Effector memory CD4-positive, alpha-beta T cell (primary cell): ENCODE results near the gene ADSS1.

Experiments used
- DNase-seq, 3 donors: peaks; one replicate each; pipeline ENCODE4 v3.0.0-alpha.2; 2020
- H3K27ac ChIP-seq: 2 replicates; pipeline ENCODE4 v1.7.0; 2013; ENCODE audit warnings: mild to moderate bottlenecking, low read length, moderate library complexity; ENCODE audit not compliant: insufficient read depth, poor library complexity, severe bottlenecking
- H3K27me3 ChIP-seq: replicated peaks from 2 replicates; pipeline ENCODE4 v1.7.0; 2013; ENCODE audit warnings: mild to moderate bottlenecking, low read length; ENCODE audit not compliant: insufficient read depth, control insufficient read depth, poor library complexity, severe bottlenecking
- H3K36me3 ChIP-seq: 2 replicates; pipeline ENCODE4 v1.7.0; 2013; ENCODE audit warnings: mild to moderate bottlenecking, low read length, moderate library complexity; ENCODE audit not compliant: control insufficient read depth, insufficient read depth
- H3K4me1 ChIP-seq: 2 replicates; pipeline ENCODE4 v1.7.0; 2013; ENCODE audit warnings: low read length, mild to moderate bottlenecking; ENCODE audit not compliant: control insufficient read depth, insufficient read depth, poor library complexity, severe bottlenecking
- H3K4me3 ChIP-seq: 2 replicates; pipeline ENCODE4 v1.7.0; 2013; ENCODE audit warnings: low read length, low read depth, mild to moderate bottlenecking; ENCODE audit not compliant: insufficient read depth, poor library complexity, severe bottlenecking
- H3K9me3 ChIP-seq: 2 replicates; pipeline ENCODE4 v1.7.0; 2013; ENCODE audit warnings: mild to moderate bottlenecking, low read length, moderate library complexity; ENCODE audit not compliant: control insufficient read depth

The ADSS1 gene

GRCh38 chr14:104776481-104776880 lies 52.5 kb downstream of the ADSS1 start:
- Histone ChIP-seq H3K4me1 (no peaks in the 10 kb centered on the region), H3K27ac (no peak overlapping the region), H3K4me3 (no peak overlapping the region), H3K27me3 (no peaks in the 10 kb centered on the region), H3K36me3 (peaks cover 31% of the 10 kb centered on the region), H3K9me3 (no peaks in the 10 kb centered on the region)
- no peak for DNase-seq

GRCh38 chr14:104776961-104777807 lies 53.2 kb downstream of the ADSS1 start:
- no peak overlapping the region for H3K27ac ChIP-seq
- H3K9me3 ChIP-seq = no peaks in the 10 kb centered on the region
- no peaks in the 10 kb centered on the region for H3K4me1 ChIP-seq
- H3K36me3 ChIP-seq = peaks cover 24% of the 10 kb centered on the region
- H3K4me3 ChIP-seq = no peak overlapping the region
- no peaks in the 10 kb centered on the region for H3K27me3 ChIP-seq
- no peak for DNase-seq

- no peaks in the 10 kb centered on the region for H3K27me3 ChIP-seq
- peaks cover 19% of the 10 kb centered on the region for H3K36me3 ChIP-seq
- no peaks in the 10 kb centered on the region for H3K9me3 ChIP-seq
- no peak for DNase-seq
- no peaks in the 10 kb centered on the region for H3K4me1 ChIP-seq
- no peak overlapping the region for H3K4me3 ChIP-seq
- H3K27ac ChIP-seq = no peak overlapping the region
Observed at GRCh38 chr14:104777808-104778249, 53.8 kb downstream of the ADSS1 start.

- H3K4me3 ChIP-seq = no peak overlapping the region
- H3K27me3 ChIP-seq = no peaks in the 10 kb centered on the region
- peaks cover 11% of the 10 kb centered on the region for H3K36me3 ChIP-seq
- no peaks in the 10 kb centered on the region for H3K9me3 ChIP-seq
- no peak for DNase-seq
- no peaks in the 10 kb centered on the region for H3K4me1 ChIP-seq
- H3K27ac ChIP-seq = no peak overlapping the region
Observed at GRCh38 chr14:104778694-104779331, 54.8 kb downstream of the ADSS1 start.

- Histone ChIP-seq H3K9me3 (no peaks in the 10 kb centered on the region), H3K27ac (no peak overlapping the region), H3K36me3 (peaks cover 6% of the 10 kb centered on the region), H3K4me1 (no peaks in the 10 kb centered on the region), H3K27me3 (no peaks in the 10 kb centered on the region), H3K4me3 (no peak overlapping the region)
- no peak for DNase-seq
Observed at GRCh38 chr14:104779776-104780512, 55.9 kb downstream of the ADSS1 start.

- DNase-seq = no peak
- Histone ChIP-seq H3K4me3 (no peak overlapping the region), H3K9me3 (no peaks in the 10 kb centered on the region), H3K4me1 (no peaks in the 10 kb centered on the region), H3K27me3 (no peaks in the 10 kb centered on the region), H3K27ac (no peak overlapping the region), H3K36me3 (peaks cover 3% of the 10 kb centered on the region)
Observed at GRCh38 chr14:104780513-104781030, 56.5 kb downstream of the ADSS1 start.

- Histone ChIP-seq H3K36me3 (peaks cover 3% of the 10 kb centered on the region), H3K27ac (no peak overlapping the region)
Observed at GRCh38 chr14:104781271-104782077, 57.4 kb downstream of the ADSS1 start.

GRCh38 chr14:104782086-104782807 lies 58.2 kb downstream of the ADSS1 start:
- Histone ChIP-seq H3K4me1 (peaks cover 14% of the 10 kb centered on the region), H3K9me3 (no peaks in the 10 kb centered on the region), H3K36me3 (no peaks in the 10 kb centered on the region), H3K27me3 (no peaks in the 10 kb centered on the region), H3K4me3 (no peak overlapping the region), H3K27ac (peak overlapping the region; percentile 4)
- no peak for DNase-seq

More at GRCh38 chr14:104781271-104782077, 57.4 kb downstream of the ADSS1 start:
- peaks cover 6% of the 10 kb centered on the region for H3K4me1 ChIP-seq
- no peak overlapping the region for H3K4me3 ChIP-seq
- no peaks in the 10 kb centered on the region for H3K9me3 ChIP-seq
- DNase-seq = no peak
- H3K27me3 ChIP-seq = no peaks in the 10 kb centered on the region

- Histone ChIP-seq H3K36me3 (no peaks in the 10 kb centered on the region), H3K4me3 (no peak overlapping the region), H3K4me1 (peaks cover 19% of the 10 kb centered on the region), H3K27me3 (no peaks in the 10 kb centered on the region), H3K27ac (peak overlapping the region; percentile 4), H3K9me3 (no peaks in the 10 kb centered on the region)
- DNase-seq = no peak
Observed at GRCh38 chr14:104782808-104783139, 58.7 kb downstream of the ADSS1 start.
